CD14-positive monocyte (primary cell): ENCODE measurements around the gene PTPRD. TPM values are rescaled to one million over a fixed set of nuclear protein-coding genes. Genes with fewer than 3 reads are reported as not detected.

Source experiments
- DNase-seq, 3 donors: peaks; one replicate each; pipeline ENCODE4 v3.0.0-alpha.2; 2011 to 2022
- H2AFZ ChIP-seq: 2 replicates; pipeline ENCODE4 v1.6.0; 2012; ENCODE audit warnings: mild to moderate bottlenecking, low read depth, low read length, inconsistent platforms; ENCODE audit not compliant: insufficient read depth, poor library complexity, severe bottlenecking
- H3K27ac ChIP-seq, 2 donors: 1 replicate in 1 of 2; 2 replicates in 1 of 2; pipeline ENCODE4 v1.5.1; 2012 to 2013; ENCODE audit warnings: low read length in 2 of 2, control low read depth in 1 of 2, inconsistent platforms in 1 of 2, low read depth in 1 of 2, mild to moderate bottlenecking in 1 of 2
- H3K27me3 ChIP-seq, 2 donors: one replicate each; pipeline versions ENCODE4 v1.6.0 to v1.6.1; 2011 to 2013; ENCODE audit warnings: low read length in 2 of 2; ENCODE audit not compliant: control insufficient read depth in 2 of 2, insufficient read depth in 2 of 2
- H3K36me3 ChIP-seq, 2 donors: replicated peaks in 1 of 2; 1 replicate in 1 of 2; 2 replicates in 1 of 2; pipeline versions ENCODE4 v1.5.1 to v1.6.1; 2012 to 2013; ENCODE audit warnings: low read length in 2 of 2, control low read depth in 1 of 2, inconsistent platforms in 1 of 2, mild to moderate bottlenecking in 1 of 2; ENCODE audit not compliant: insufficient read depth in 2 of 2, control insufficient read depth in 1 of 2
- H3K4me1 ChIP-seq, 2 donors: 1 replicate in 1 of 2; 2 replicates in 1 of 2; pipeline versions ENCODE4 v1.5.1 to v1.6.1; 2012 to 2013; ENCODE audit warnings: low read length in 2 of 2, control low read depth in 1 of 2, inconsistent platforms in 1 of 2, mild to moderate bottlenecking in 1 of 2, moderate library complexity in 1 of 2; ENCODE audit not compliant: insufficient read depth in 2 of 2, control insufficient read depth in 1 of 2
- H3K4me2 ChIP-seq: replicated peaks from 2 replicates; pipeline ENCODE3; 2012; ENCODE audit warnings: low read length, moderate library complexity, mild to moderate bottlenecking; ENCODE audit not compliant: poor library complexity, severe bottlenecking; ENCODE audit errors: extremely low read depth
- H3K4me3 ChIP-seq, 3 experiments: fragments of 200-600 bp in 1 of 3; sonication (generic) in 1 of 3; replicated peaks in 1 of 3; 1 replicate in 2 of 3; 2 replicates in 1 of 3; pipeline ENCODE4 v1.5.1; 2011 to 2013; ENCODE audit warnings: low read length in 3 of 3, mild to moderate bottlenecking in 3 of 3, control low read depth in 2 of 3, low read depth in 2 of 3, inconsistent platforms in 1 of 3, moderate library complexity in 1 of 3
- H3K79me2 ChIP-seq: 2 replicates; pipeline ENCODE4 v1.6.0; 2012; ENCODE audit warnings: mild to moderate bottlenecking, control low read depth, inconsistent platforms, low read length, moderate library complexity; ENCODE audit not compliant: insufficient read depth
- H3K9ac ChIP-seq: 2 replicates; pipeline ENCODE4 v1.6.0; 2017; ENCODE audit warnings: low read length, mild to moderate bottlenecking; ENCODE audit not compliant: insufficient read depth, poor library complexity, severe bottlenecking
- H3K9me3 ChIP-seq, 2 donors: replicated peaks in 1 of 2; 1 replicate in 1 of 2; 2 replicates in 1 of 2; pipeline versions ENCODE4 v1.5.1 to v1.6.1; 2012 to 2013; ENCODE audit warnings: low read length in 2 of 2, control low read depth in 1 of 2; ENCODE audit not compliant: control insufficient read depth in 1 of 2, insufficient read depth in 1 of 2
- H4K20me1 ChIP-seq: 2 replicates; pipeline ENCODE4 v1.6.0; 2012; ENCODE audit warnings: mild to moderate bottlenecking, low read length, control low read depth, moderate library complexity; ENCODE audit not compliant: insufficient read depth
- H3K27ac Mint-ChIP-seq, 7 donors: one replicate each; pipeline ENCODE4 v1.8.0; 2020; ENCODE audit warnings: mild to moderate bottlenecking in 7 of 7, mixed read lengths in 7 of 7, moderate library complexity in 6 of 7, inconsistent platforms in 2 of 7
- H3K27me3 Mint-ChIP-seq, 3 donors: one replicate each; pipeline ENCODE4 v1.8.0; 2021 to 2022; ENCODE audit warnings: low read depth in 3 of 3, mild to moderate bottlenecking in 3 of 3, mixed read lengths in 3 of 3, moderate library complexity in 3 of 3, inconsistent platforms in 1 of 3
- H3K36me3 Mint-ChIP-seq, 2 donors: one replicate each; pipeline ENCODE4 v1.8.0; 2020; ENCODE audit warnings: mixed read lengths in 2 of 2, inconsistent platforms in 1 of 2, mild to moderate bottlenecking in 1 of 2
- H3K4me1 Mint-ChIP-seq: one replicate; pipeline ENCODE4 v1.8.0; 2020; ENCODE audit warnings: mild to moderate bottlenecking, mixed read lengths
- H3K4me3 Mint-ChIP-seq, 2 donors: one replicate each; pipeline ENCODE4 v1.8.0; 2020; ENCODE audit warnings: mild to moderate bottlenecking in 2 of 2, mixed read lengths in 2 of 2, moderate library complexity in 1 of 2
- H3K9me3 Mint-ChIP-seq, 7 donors: one replicate each; pipeline ENCODE4 v1.8.0; 2020 to 2022; ENCODE audit warnings: mixed read lengths in 7 of 7, mild to moderate bottlenecking in 6 of 7, moderate library complexity in 6 of 7, inconsistent platforms in 2 of 7
- WGBS: methylation state at CpG from one replicate; pipeline ENCODE4 v1.1.5; 2013; ENCODE audit warnings: missing lambda C conversion rate; ENCODE audit not compliant: insufficient coverage; 5-methylcytosine and 5-hydroxymethylcytosine counted together
- intact Hi-C, 2 donors: fragments of 100-400 bp; cut with micrococcal nuclease; formaldehyde crosslinking; loops; one replicate each; pipeline versions ENCODE4 v1.15.0 to v1.15.1; 2023
- polyA plus RNA-seq, 3 donors: library from polyadenylated mRNA; depleted of rRNA in 1 of 3; unstranded in 2 of 3; stranded (reverse) in 1 of 3; fragments of 300-500 nt in 2 of 3; fragments of >200 nt in 1 of 3; fragmentation: Illumina TruSeq in 2 of 3; gene quantifications; 1 replicate in 2 of 3; 2 replicates in 1 of 3; pipeline ENCODE4 v1.2.3, GENCODE V29; 2012 to 2021
- TF ChIP-seq, protein P1 (sequence below): fragments of 200-600 bp; IDR thresholded peaks from one replicate; pipeline ENCODE4 v1.8.0; 2022; ENCODE audit warnings: antibody characterized with exemption, mild to moderate bottlenecking

The PTPRD gene
- polyA plus RNA-seq, 3 donors, result not detected

DNA sequence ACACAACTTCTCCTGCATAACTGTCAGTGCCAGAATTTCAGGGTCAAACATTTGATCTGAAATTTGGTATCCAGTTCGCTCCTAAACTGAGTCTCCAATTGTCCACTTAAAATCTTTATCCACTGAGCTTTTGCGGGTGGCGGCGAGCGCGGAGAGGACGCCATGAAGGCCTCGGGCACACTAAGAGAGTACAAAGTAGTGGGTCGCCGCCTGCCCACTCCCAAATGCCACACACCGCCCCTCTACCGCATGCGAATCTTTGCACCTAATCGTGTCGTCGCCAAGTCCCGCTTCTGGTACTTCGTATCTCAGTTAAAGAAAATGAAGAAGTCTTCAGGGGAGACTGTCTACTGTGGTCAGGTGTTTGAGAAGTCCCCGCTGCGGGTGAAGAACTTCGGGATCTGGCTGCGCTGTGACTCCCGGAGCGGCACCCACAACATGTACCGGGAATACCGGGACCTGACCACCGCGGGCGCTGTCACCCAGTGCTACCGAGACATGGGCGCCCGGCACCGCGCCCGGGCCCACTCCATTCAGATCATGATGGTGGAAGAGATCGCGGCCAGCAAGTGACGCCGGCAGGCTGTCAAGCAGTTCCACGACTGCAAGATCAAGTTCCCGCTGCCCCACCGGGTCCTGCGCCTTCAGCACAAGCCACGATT, 1899.5 kb downstream of the PTPRD start:
- Histone ChIP-seq H3K9ac (no peak overlapping the region), H3K36me3 (no peaks in the 10 kb centered on the region), H2AFZ (no peak overlapping the region), H3K4me3 (no peak overlapping the region), H3K27me3 (no peaks in the 10 kb centered on the region), H3K79me2 (no peaks in the 10 kb centered on the region), H3K9me3 (peaks cover 0 to 7% of the 10 kb centered on the region in 2 donors), H3K4me1 (no peaks in the 10 kb centered on the region), H3K27ac (no peak overlapping the region), H3K4me2 (no peak overlapping the region), H4K20me1 (no peaks in the 10 kb centered on the region)
- Mint-ChIP-seq H3K27me3 (peaks cover 0 to 1% (median 0%) of the 10 kb centered on the region in 3 donors), H3K4me3 (no peak overlapping the region), H3K27ac (no peak overlapping the region), H3K36me3 (no peaks in the 10 kb centered on the region), H3K4me1 (no peaks in the 10 kb centered on the region), H3K9me3 (peaks cover 0 to 11% (median 6%) of the 10 kb centered on the region in 7 donors)
- intact Hi-C loops, result no loop called here
- DNase-seq, result no peak
- TF ChIP-seq, protein P1, sequence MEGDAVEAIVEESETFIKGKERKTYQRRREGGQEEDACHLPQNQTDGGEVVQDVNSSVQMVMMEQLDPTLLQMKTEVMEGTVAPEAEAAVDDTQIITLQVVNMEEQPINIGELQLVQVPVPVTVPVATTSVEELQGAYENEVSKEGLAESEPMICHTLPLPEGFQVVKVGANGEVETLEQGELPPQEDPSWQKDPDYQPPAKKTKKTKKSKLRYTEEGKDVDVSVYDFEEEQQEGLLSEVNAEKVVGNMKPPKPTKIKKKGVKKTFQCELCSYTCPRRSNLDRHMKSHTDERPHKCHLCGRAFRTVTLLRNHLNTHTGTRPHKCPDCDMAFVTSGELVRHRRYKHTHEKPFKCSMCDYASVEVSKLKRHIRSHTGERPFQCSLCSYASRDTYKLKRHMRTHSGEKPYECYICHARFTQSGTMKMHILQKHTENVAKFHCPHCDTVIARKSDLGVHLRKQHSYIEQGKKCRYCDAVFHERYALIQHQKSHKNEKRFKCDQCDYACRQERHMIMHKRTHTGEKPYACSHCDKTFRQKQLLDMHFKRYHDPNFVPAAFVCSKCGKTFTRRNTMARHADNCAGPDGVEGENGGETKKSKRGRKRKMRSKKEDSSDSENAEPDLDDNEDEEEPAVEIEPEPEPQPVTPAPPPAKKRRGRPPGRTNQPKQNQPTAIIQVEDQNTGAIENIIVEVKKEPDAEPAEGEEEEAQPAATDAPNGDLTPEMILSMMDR, result no peak
- WGBS, result 98% methylated on average over 28 of the region's 44 CpGs

DNA sequence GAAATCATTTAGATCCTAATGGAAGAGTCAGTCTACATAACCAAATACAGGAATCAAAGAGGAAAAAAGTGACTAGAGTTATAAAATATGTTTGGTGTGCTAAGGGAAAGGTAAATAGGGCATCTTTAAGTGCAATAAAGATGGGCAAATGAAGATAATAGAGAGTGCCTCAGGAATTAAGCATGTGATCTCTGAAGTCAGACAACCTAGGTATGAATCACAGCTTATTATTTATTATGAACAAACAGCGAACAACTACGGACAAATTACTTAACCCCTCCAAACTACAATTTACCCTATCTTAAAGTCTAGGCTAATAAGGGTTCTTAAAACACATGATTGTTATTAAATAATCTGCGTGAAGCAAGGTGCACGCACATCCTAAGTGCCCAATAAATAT, 1903.1 kb downstream of the PTPRD start:
- H4K20me1 ChIP-seq, result no peaks in the 10 kb centered on the region
- no peaks in the 10 kb centered on the region for H3K36me3 Mint-ChIP-seq
- H3K27ac ChIP-seq, result no peak overlapping the region
- no peaks in the 10 kb centered on the region for H3K27me3 ChIP-seq
- H3K9me3 ChIP-seq, result peaks cover 0 to 7% of the 10 kb centered on the region in 2 donors
- peaks cover 0 to 11% (median 6%) of the 10 kb centered on the region in 7 donors for H3K9me3 Mint-ChIP-seq
- no peak overlapping the region for H2AFZ ChIP-seq
- no peaks in the 10 kb centered on the region for H3K4me1 ChIP-seq
- no peak overlapping the region for H3K4me3 ChIP-seq
- H3K4me3 Mint-ChIP-seq, result no peak overlapping the region
- H3K4me2 ChIP-seq, result no peak overlapping the region
- DNase-seq, result no peak
- H3K27me3 Mint-ChIP-seq, result peaks cover 0 to 1% (median 0%) of the 10 kb centered on the region in 3 donors
- no peaks in the 10 kb centered on the region for H3K4me1 Mint-ChIP-seq
- TF ChIP-seq, protein P1, result no peak
- H3K36me3 ChIP-seq, result no peaks in the 10 kb centered on the region
- no peak overlapping the region for H3K27ac Mint-ChIP-seq
- intact Hi-C loops, result no loop called here
- H3K9ac ChIP-seq, result no peak overlapping the region
- no peaks in the 10 kb centered on the region for H3K79me2 ChIP-seq
- no CpG with 5 or more reads among the region's 4 CpGs for WGBS
